ENCODE measurements around the gene CLEC4M. TPM values are rescaled to one million over a fixed set of nuclear protein-coding genes. Genes with fewer than 3 reads are reported as not detected.

The CLEC4M gene
- total and polyA plus RNA-seq, 2 donors: 0.19 to 0.50 TPM

- Histone ChIP-seq H3K36me3 (ENCODE audit: control insufficient read depth in 2 of 2, insufficient read depth in 2 of 2, low read length in 1 of 2) (no peaks in the 10 kb centered on the region), H3K4me1 (ENCODE audit: control insufficient read depth in 2 of 2, insufficient read depth in 2 of 2, low read length in 2 of 2) (no peaks in the 10 kb centered on the region), H3K27me3 (ENCODE audit: control insufficient read depth in 2 of 2, insufficient read depth in 1 of 2, low read length in 1 of 2) (peaks cover 0 to 4% of the 10 kb centered on the region in 2 donors), H3K4me3 (ENCODE audit: low read length in 2 of 2) (no peak overlapping the region), H3K27ac (ENCODE audit: low read depth in 1 of 2, low read length in 1 of 2) (no peak overlapping the region), H3K9me3 (ENCODE audit: control insufficient read depth in 2 of 2, insufficient read depth in 1 of 2, low read length in 1 of 2) (no peaks in the 10 kb centered on the region)
- no peak for DNase-seq (ENCODE audit: low read depth in 6 of 9, low spot score in 9 of 9)
- 83% methylated on average over 9 of the region's 9 CpGs for whole genome bisulfite sequencing
Observed at GRCh38 chr19:7773841-7774240, 10.8 kb downstream of the CLEC4M start.

GRCh38 chr19:7775761-7776160 lies 12.7 kb downstream of the CLEC4M start:
- H3K27ac ChIP-seq (ENCODE audit: low read depth in 1 of 2, low read length in 1 of 2): no peak overlapping the region
- 94% methylated on average over 9 of the region's 9 CpGs for WGBS

DNA sequence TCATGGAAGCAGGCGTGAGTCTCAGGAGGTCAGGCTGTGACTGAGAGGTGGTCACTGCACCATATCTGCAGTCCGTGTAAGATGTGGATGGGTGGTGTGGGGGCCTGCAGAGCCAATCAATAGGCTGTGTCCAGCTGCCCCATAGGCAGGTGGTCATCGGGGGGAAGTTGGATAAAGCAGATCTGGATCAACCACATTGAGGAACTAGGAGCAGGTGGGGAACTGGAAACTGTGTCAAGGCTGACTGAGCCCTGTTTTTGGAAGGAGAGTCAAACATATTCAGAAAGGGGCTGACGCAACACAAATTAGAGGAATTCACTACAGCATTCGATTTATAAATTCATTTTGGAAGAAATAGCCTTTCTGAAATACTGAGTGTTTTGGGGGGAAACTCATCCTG lies 15.0 kb downstream of the CLEC4M start:
- no peak for DNase-seq (ENCODE audit: low read depth in 6 of 9, low spot score in 9 of 9)
- no peaks in the 10 kb centered on the region for H3K4me1 ChIP-seq (ENCODE audit: control insufficient read depth in 2 of 2, insufficient read depth in 2 of 2, low read length in 2 of 2)
- H3K4me3 ChIP-seq (ENCODE audit: low read length in 2 of 2): no peak overlapping the region
- 67% methylated on average over 5 of the region's 5 CpGs for whole genome bisulfite sequencing
- H3K9me3 ChIP-seq (ENCODE audit: control insufficient read depth in 2 of 2, insufficient read depth in 1 of 2, low read length in 1 of 2): no peaks in the 10 kb centered on the region
- H3K27ac ChIP-seq (ENCODE audit: low read depth in 1 of 2, low read length in 1 of 2): no peak overlapping the region
- H3K27me3 ChIP-seq (ENCODE audit: control insufficient read depth in 2 of 2, insufficient read depth in 1 of 2, low read length in 1 of 2): peaks cover 0 to 14% of the 10 kb centered on the region in 2 donors
- H3K36me3 ChIP-seq (ENCODE audit: control insufficient read depth in 2 of 2, insufficient read depth in 2 of 2, low read length in 1 of 2): no peaks in the 10 kb centered on the region

More at GRCh38 chr19:7775761-7776160, 12.7 kb downstream of the CLEC4M start:
- Histone ChIP-seq H3K27me3 (ENCODE audit: control insufficient read depth in 2 of 2, insufficient read depth in 1 of 2, low read length in 1 of 2) (peaks cover 0 to 7% of the 10 kb centered on the region in 2 donors), H3K36me3 (ENCODE audit: control insufficient read depth in 2 of 2, insufficient read depth in 2 of 2, low read length in 1 of 2) (no peaks in the 10 kb centered on the region), H3K9me3 (ENCODE audit: control insufficient read depth in 2 of 2, insufficient read depth in 1 of 2, low read length in 1 of 2) (no peaks in the 10 kb centered on the region), H3K4me3 (ENCODE audit: low read length in 2 of 2) (no peak overlapping the region), H3K4me1 (ENCODE audit: control insufficient read depth in 2 of 2, insufficient read depth in 2 of 2, low read length in 2 of 2) (no peaks in the 10 kb centered on the region)
- no peak for DNase-seq (ENCODE audit: low read depth in 6 of 9, low spot score in 9 of 9)

DNA sequence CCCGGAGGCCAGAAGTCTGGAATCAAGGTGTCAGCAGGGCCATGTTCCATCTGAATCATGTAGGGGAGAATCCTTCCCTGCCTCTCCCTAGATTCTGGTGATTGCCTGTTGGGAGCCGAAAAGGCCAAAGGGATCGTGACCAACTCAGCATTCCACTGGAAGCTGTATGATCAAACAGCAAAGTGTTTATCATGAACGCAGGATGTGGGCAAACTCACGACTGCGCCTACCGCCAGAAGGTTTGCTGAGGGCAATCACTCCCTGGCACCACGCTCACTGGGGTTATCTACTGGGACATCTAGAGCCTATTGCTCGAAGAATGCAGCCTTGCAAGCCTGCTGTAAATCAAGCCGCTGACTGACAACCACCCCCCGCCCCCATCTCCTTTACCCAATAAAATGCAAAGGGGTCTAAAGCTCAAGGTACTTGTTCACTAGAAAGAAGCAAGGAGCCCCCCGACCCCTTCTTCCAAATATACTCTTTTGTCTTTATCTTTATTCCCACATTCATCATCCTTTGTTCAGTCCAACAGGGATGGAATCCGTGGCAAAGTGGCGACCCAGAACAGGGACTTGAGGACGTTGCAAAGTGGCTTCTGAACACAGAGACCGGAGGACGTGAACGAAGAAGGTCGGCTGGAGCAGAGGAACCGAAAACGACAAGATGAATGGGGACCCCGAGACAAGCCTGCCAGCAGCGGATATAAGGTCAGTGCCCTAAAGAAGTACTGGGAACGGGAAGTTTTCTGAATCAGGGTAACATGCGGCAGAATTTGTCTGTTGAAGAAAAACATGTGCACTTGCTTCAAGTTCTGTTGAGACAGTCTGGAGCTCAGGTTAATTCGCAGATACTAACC lies 16.8 kb downstream of the CLEC4M start:
- peaks cover 4 to 22% of the 10 kb centered on the region in 2 donors for H3K27me3 ChIP-seq (ENCODE audit: control insufficient read depth in 2 of 2, insufficient read depth in 1 of 2, low read length in 1 of 2)
- 90% methylated on average over 26 of the region's 26 CpGs for WGBS
- no peak for DNase-seq (ENCODE audit: low read depth in 6 of 9, low spot score in 9 of 9)

DNA sequence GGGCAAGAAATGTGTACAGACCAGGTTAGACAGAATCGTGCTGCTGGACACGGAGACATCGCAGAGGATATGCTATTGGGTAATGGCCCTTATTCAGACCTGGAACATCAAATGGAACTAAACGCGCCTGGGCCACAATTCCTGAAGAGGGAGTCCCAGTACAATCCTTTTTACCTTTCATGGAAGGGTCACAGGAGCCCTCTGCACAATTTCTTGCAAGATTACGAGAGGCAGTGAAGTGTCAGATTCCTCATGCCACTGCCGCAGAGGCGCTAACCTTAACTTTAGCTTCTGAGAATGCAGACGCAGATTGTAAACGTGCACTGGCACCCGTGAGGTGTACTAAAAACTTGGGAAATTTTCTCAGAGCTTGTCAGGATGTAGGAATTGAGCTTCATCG lies 18.1 kb downstream of the CLEC4M start:
- Histone ChIP-seq H3K27me3 (ENCODE audit: control insufficient read depth in 2 of 2, insufficient read depth in 1 of 2, low read length in 1 of 2) (peaks cover 4 to 22% of the 10 kb centered on the region in 2 donors), H3K36me3 (ENCODE audit: control insufficient read depth in 2 of 2, insufficient read depth in 2 of 2, low read length in 1 of 2) (no peaks in the 10 kb centered on the region), H3K4me3 (ENCODE audit: low read length in 2 of 2) (no peak overlapping the region), H3K4me1 (ENCODE audit: control insufficient read depth in 2 of 2, insufficient read depth in 2 of 2, low read length in 2 of 2) (no peaks in the 10 kb centered on the region), H3K9me3 (ENCODE audit: control insufficient read depth in 2 of 2, insufficient read depth in 1 of 2, low read length in 1 of 2) (no peaks in the 10 kb centered on the region), H3K27ac (ENCODE audit: low read depth in 1 of 2, low read length in 1 of 2) (no peak overlapping the region)
- 67% methylated on average over 12 of the region's 12 CpGs for WGBS
- DNase-seq (ENCODE audit: low read depth in 6 of 9, low spot score in 9 of 9): no peak

More for the DNA sequence above, 16.8 kb downstream of the CLEC4M start:
- Histone ChIP-seq H3K4me3 (ENCODE audit: low read length in 2 of 2) (no peak overlapping the region), H3K27ac (ENCODE audit: low read depth in 1 of 2, low read length in 1 of 2) (no peak overlapping the region), H3K36me3 (ENCODE audit: control insufficient read depth in 2 of 2, insufficient read depth in 2 of 2, low read length in 1 of 2) (no peaks in the 10 kb centered on the region), H3K9me3 (ENCODE audit: control insufficient read depth in 2 of 2, insufficient read depth in 1 of 2, low read length in 1 of 2) (no peaks in the 10 kb centered on the region), H3K4me1 (ENCODE audit: control insufficient read depth in 2 of 2, insufficient read depth in 2 of 2, low read length in 2 of 2) (no peaks in the 10 kb centered on the region)

DNA sequence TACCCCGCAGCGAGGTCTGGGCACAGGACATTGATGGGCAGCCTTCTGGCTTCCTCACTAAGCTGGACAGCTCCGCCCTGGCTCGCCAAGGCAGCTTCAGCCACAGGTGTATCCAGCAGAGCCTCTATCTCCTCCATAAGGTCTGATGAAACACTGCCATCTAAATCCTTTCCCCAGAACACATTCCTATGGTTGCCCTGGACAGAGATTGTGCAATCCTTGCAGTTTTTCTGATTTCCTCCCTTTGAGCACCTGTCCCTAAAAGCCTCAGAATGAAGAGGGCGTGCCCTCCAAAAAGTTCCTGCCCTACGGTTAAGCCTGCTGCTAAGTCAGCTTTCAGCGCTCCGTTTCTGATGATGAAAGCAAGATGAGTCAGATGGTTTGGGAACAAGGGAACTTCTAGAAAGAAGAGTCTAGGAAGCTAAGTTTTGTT lies 21.0 kb downstream of the CLEC4M start:
- no peaks in the 10 kb centered on the region for H3K9me3 ChIP-seq (ENCODE audit: control insufficient read depth in 2 of 2, insufficient read depth in 1 of 2, low read length in 1 of 2)
- H3K4me3 ChIP-seq (ENCODE audit: low read length in 2 of 2): no peak overlapping the region
- no peak for DNase-seq (ENCODE audit: low read depth in 6 of 9, low spot score in 9 of 9)
- no peaks in the 10 kb centered on the region for H3K36me3 ChIP-seq (ENCODE audit: control insufficient read depth in 2 of 2, insufficient read depth in 2 of 2, low read length in 1 of 2)
- peaks cover 0 to under 1% of the 10 kb centered on the region in 2 donors for H3K4me1 ChIP-seq (ENCODE audit: control insufficient read depth in 2 of 2, insufficient read depth in 2 of 2, low read length in 2 of 2)
- WGBS: 47% methylated on average over 8 of the region's 8 CpGs
- peaks cover 20 to 50% of the 10 kb centered on the region in 2 donors for H3K27me3 ChIP-seq (ENCODE audit: control insufficient read depth in 2 of 2, insufficient read depth in 1 of 2, low read length in 1 of 2)
- H3K27ac ChIP-seq (ENCODE audit: low read depth in 1 of 2, low read length in 1 of 2): no peak overlapping the region

- Histone ChIP-seq H3K9me3 (ENCODE audit: control insufficient read depth in 2 of 2, insufficient read depth in 1 of 2, low read length in 1 of 2) (no peaks in the 10 kb centered on the region), H3K4me3 (ENCODE audit: low read length in 2 of 2) (no peak overlapping the region), H3K36me3 (ENCODE audit: control insufficient read depth in 2 of 2, insufficient read depth in 2 of 2, low read length in 1 of 2) (no peaks in the 10 kb centered on the region), H3K27ac (ENCODE audit: low read depth in 1 of 2, low read length in 1 of 2) (no peak overlapping the region), H3K27me3 (ENCODE audit: control insufficient read depth in 2 of 2, insufficient read depth in 1 of 2, low read length in 1 of 2) (peaks cover 26 to 58% of the 10 kb centered on the region in 2 donors), H3K4me1 (ENCODE audit: control insufficient read depth in 2 of 2, insufficient read depth in 2 of 2, low read length in 2 of 2) (peaks cover 0 to 6% of the 10 kb centered on the region in 2 donors)
- no peak for DNase-seq (ENCODE audit: low read depth in 6 of 9, low spot score in 9 of 9)
Observed at GRCh38 chr19:7784856-7785255, 21.8 kb downstream of the CLEC4M start.

DNA sequence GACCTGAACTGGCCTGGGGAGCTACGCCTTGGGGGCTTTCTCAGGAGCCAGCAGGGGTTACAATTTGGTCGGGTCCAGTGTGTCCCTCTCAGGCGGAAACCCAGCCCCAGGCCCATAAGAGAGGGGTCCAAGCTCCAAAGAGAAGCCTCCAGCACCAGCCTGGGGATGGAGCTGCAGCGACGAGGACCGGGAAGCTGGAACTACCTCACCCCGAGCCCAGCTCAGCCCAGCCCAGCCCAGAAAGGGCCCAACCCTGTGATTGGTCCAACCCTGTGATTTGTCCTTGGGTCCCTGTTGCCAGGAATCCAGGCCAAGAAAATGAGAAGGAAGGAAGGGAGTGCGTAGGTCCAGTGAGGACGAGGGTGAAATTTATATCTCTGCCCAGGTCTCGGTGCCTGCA lies 24.1 kb downstream of the CLEC4M start:
- Histone ChIP-seq H3K9me3 (ENCODE audit: control insufficient read depth in 2 of 2, insufficient read depth in 1 of 2, low read length in 1 of 2) (no peaks in the 10 kb centered on the region), H3K27ac (ENCODE audit: low read depth in 1 of 2, low read length in 1 of 2) (no peak overlapping the region), H3K36me3 (ENCODE audit: control insufficient read depth in 2 of 2, insufficient read depth in 2 of 2, low read length in 1 of 2) (no peaks in the 10 kb centered on the region), H3K27me3 (ENCODE audit: control insufficient read depth in 2 of 2, insufficient read depth in 1 of 2, low read length in 1 of 2) (peaks cover 26 to 61% of the 10 kb centered on the region in 2 donors), H3K4me3 (ENCODE audit: low read length in 2 of 2) (no peak overlapping the region), H3K4me1 (ENCODE audit: control insufficient read depth in 2 of 2, insufficient read depth in 2 of 2, low read length in 2 of 2) (peaks cover 0 to 6% of the 10 kb centered on the region in 2 donors)
- 35% methylated on average over 10 of the region's 10 CpGs for WGBS
- no peak for DNase-seq (ENCODE audit: low read depth in 6 of 9, low spot score in 9 of 9)

- Histone ChIP-seq H3K27ac (ENCODE audit: low read depth in 1 of 2, low read length in 1 of 2) (no peak overlapping the region), H3K36me3 (ENCODE audit: control insufficient read depth in 2 of 2, insufficient read depth in 2 of 2, low read length in 1 of 2) (no peaks in the 10 kb centered on the region), H3K4me3 (ENCODE audit: low read length in 2 of 2) (no peak overlapping the region), H3K27me3 (ENCODE audit: control insufficient read depth in 2 of 2, insufficient read depth in 1 of 2, low read length in 1 of 2) (peaks cover 26 to 61% of the 10 kb centered on the region in 2 donors), H3K9me3 (ENCODE audit: control insufficient read depth in 2 of 2, insufficient read depth in 1 of 2, low read length in 1 of 2) (no peaks in the 10 kb centered on the region), H3K4me1 (ENCODE audit: control insufficient read depth in 2 of 2, insufficient read depth in 2 of 2, low read length in 2 of 2) (peaks cover 0 to 6% of the 10 kb centered on the region in 2 donors)
- 21% methylated on average over 22 of the region's 22 CpGs for WGBS
- DNase-seq (ENCODE audit: low read depth in 6 of 9, low spot score in 9 of 9): no peak
Observed at GRCh38 chr19:7787602-7788177, 24.6 kb downstream of the CLEC4M start.
